HepG2 (cell line): ENCODE data around the gene NUCB1. TPM values are rescaled to one million over a fixed set of nuclear protein-coding genes. Genes with fewer than 3 reads are reported as not detected.

Experiments
- BORCS8-MEF2B ChIP-seq: sonication (generic); formaldehyde crosslinking; IDR thresholded peaks from 2 replicates; pipeline ENCODE4 v1.8.0; 2022; ENCODE audit warnings: mild to moderate bottlenecking, missing genetic modification reagents
- ERF ChIP-seq: IDR thresholded peaks from 2 replicates; pipeline ENCODE4 v1.6.1; 2018; ENCODE audit warnings: missing biosample characterization, missing genetic modification reagents
- HIVEP1 ChIP-seq: sonication (generic); formaldehyde crosslinking; IDR thresholded peaks from 2 replicates; pipeline ENCODE4 v1.4.0; 2020; ENCODE audit warnings: mild to moderate bottlenecking, missing genetic modification reagents
- JUNB ChIP-seq: sonication (generic); formaldehyde crosslinking; IDR thresholded peaks from 2 replicates; pipeline ENCODE4 v1.8.0; 2022; ENCODE audit warnings: missing genetic modification reagents, mild to moderate bottlenecking, borderline replicate concordance
- MED1 ChIP-seq: sonication (generic); formaldehyde crosslinking; IDR thresholded peaks from 2 replicates; pipeline ENCODE4 v1.4.0; 2020; ENCODE audit warnings: missing genetic modification reagents
- NFIC ChIP-seq: IDR thresholded peaks from 2 replicates; pipeline ENCODE4 v1.6.1; 2012; ENCODE audit warnings: mild to moderate bottlenecking, low read length, inconsistent platforms
- RFX3 ChIP-seq: IDR thresholded peaks from 2 replicates; pipeline ENCODE4 v1.6.1; 2016; ENCODE audit warnings: missing biosample characterization, missing genetic modification reagents
- RFX5 ChIP-seq: IDR thresholded peaks from 2 replicates; pipeline ENCODE4 v1.6.1; 2011; ENCODE audit warnings: low read depth, low read length, improper control_type of control experiment
- SALL1 ChIP-seq: sonication (generic); formaldehyde crosslinking; IDR thresholded peaks from 2 replicates; pipeline ENCODE4 v1.8.0; 2022; ENCODE audit warnings: mild to moderate bottlenecking, missing genetic modification reagents
- SCMH1 ChIP-seq: sonication (generic); formaldehyde crosslinking; IDR thresholded peaks from 2 replicates; pipeline ENCODE4 v1.9.0; 2021; ENCODE audit warnings: missing genetic modification reagents, mild to moderate bottlenecking, borderline replicate concordance
- SOX6 ChIP-seq, 2 experiments: fragments of 450-650 bp in 1 of 2; sonication (generic) in 1 of 2; formaldehyde crosslinking in 1 of 2; IDR thresholded peaks; 2 replicates each; pipeline versions ENCODE4 v1.4.0 to v1.6.1; 2017 to 2020; ENCODE audit warnings: antibody characterized with exemption in 1 of 2, mild to moderate bottlenecking in 1 of 2, missing genetic modification reagents in 1 of 2
- SP140L ChIP-seq: sonication (generic); formaldehyde crosslinking; IDR thresholded peaks from 2 replicates; pipeline ENCODE4 v1.4.0; 2020; ENCODE audit warnings: missing genetic modification reagents, borderline replicate concordance
- TARDBP ChIP-seq: sonication (generic); formaldehyde crosslinking; IDR thresholded peaks from 2 replicates; pipeline ENCODE4 v1.8.0; 2022; ENCODE audit warnings: mild to moderate bottlenecking, missing genetic modification reagents
- ZNF224 ChIP-seq: sonication (generic); formaldehyde crosslinking; IDR thresholded peaks from 2 replicates; pipeline ENCODE4 v1.5.0; 2020; ENCODE audit warnings: mild to moderate bottlenecking, missing genetic modification reagents
- ZNF724P ChIP-seq: sonication (generic); formaldehyde crosslinking; IDR thresholded peaks from 2 replicates; pipeline ENCODE4 v1.8.0; 2022; ENCODE audit warnings: missing genetic modification reagents, borderline replicate concordance
- polyA plus RNA-seq, 8 experiments: library from polyadenylated mRNA; depleted of rRNA in 3 of 8; stranded (reverse) in 7 of 8; unstranded in 1 of 8; fragments of >200 nt; fragmentation: Illumina TruSeq in 4 of 8; extraction: Trizol in 4 of 8; gene quantifications; 2 replicates each; pipeline versions ENCODE4 v1.2.1 to v1.2.3, GENCODE V29; 2011 to 2016; ENCODE audit warnings: low read depth in 4 of 8, missing spikeins in 1 of 8, mixed read lengths in 1 of 8; ENCODE audit not compliant: insufficient read depth in 1 of 8
- total RNA-seq, 5 experiments: library from RNA; depleted of rRNA; stranded (reverse); fragments of >200 nt; fragmentation: Illumina TruSeq; extraction: Trizol; gene quantifications; 2 replicates each; pipeline ENCODE4 v1.2.3, GENCODE V29; 2016; ENCODE audit warnings: low read depth in 1 of 5
- TF ChIP-seq, protein P1 (sequence below): sonication (generic); formaldehyde crosslinking; IDR thresholded peaks from 2 replicates; pipeline ENCODE4 v1.5.1; 2020; ENCODE audit warnings: mild to moderate bottlenecking, missing genetic modification reagents, moderate library complexity
- TF ChIP-seq, protein P2 (sequence below): sonication (generic); formaldehyde crosslinking; IDR thresholded peaks from 2 replicates; pipeline ENCODE4; 2020; ENCODE audit warnings: missing genetic modification reagents, mild to moderate bottlenecking, borderline replicate concordance
- TF ChIP-seq, protein P3 (sequence below): sonication (generic); formaldehyde crosslinking; IDR thresholded peaks from 2 replicates; pipeline ENCODE4 v1.8.1; 2023; ENCODE audit warnings: missing genetic modification reagents, inconsistent platforms, borderline replicate concordance
- TF ChIP-seq, protein P4 (sequence below): sonication (generic); formaldehyde crosslinking; IDR thresholded peaks from 2 replicates; pipeline ENCODE4 v1.9.0; 2022; ENCODE audit warnings: missing genetic modification reagents, mild to moderate bottlenecking, borderline replicate concordance
- TF ChIP-seq, protein P5 (sequence below): IDR thresholded peaks from 2 replicates; pipeline ENCODE4 v1.6.1; 2016; ENCODE audit warnings: low read depth, borderline replicate concordance

The NUCB1 gene
- total and polyA plus RNA-seq, 2 of the 13 experiments (the other 11 are each of a cell fraction or from before 2014, with no cell fraction given), result 82.3 to 106 TPM

DNA sequence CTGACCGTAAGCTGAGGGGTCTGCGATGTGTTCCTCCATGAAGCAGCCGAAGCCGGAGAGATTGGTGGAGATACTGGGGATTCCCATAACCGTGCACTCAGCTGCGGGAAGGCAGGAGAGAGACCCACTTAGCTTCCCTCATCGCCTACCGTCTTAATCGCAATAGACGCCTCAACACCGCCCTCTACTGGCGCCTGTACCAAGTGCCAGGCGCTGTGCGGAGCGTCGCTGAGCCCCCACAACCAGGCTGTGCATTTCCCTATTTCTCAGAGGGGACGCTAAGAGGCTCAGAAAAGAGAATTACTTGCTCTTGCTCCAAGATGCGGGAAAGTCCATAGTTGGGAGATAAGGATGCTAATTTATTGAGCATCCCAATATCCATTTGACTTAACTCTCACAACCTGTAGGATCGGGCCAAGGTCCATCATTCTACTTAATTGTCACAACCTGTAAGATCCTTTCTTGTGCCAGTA is 70.8 kb downstream of the NUCB1 start (continued):
- TF ChIP-seq, protein P1, sequence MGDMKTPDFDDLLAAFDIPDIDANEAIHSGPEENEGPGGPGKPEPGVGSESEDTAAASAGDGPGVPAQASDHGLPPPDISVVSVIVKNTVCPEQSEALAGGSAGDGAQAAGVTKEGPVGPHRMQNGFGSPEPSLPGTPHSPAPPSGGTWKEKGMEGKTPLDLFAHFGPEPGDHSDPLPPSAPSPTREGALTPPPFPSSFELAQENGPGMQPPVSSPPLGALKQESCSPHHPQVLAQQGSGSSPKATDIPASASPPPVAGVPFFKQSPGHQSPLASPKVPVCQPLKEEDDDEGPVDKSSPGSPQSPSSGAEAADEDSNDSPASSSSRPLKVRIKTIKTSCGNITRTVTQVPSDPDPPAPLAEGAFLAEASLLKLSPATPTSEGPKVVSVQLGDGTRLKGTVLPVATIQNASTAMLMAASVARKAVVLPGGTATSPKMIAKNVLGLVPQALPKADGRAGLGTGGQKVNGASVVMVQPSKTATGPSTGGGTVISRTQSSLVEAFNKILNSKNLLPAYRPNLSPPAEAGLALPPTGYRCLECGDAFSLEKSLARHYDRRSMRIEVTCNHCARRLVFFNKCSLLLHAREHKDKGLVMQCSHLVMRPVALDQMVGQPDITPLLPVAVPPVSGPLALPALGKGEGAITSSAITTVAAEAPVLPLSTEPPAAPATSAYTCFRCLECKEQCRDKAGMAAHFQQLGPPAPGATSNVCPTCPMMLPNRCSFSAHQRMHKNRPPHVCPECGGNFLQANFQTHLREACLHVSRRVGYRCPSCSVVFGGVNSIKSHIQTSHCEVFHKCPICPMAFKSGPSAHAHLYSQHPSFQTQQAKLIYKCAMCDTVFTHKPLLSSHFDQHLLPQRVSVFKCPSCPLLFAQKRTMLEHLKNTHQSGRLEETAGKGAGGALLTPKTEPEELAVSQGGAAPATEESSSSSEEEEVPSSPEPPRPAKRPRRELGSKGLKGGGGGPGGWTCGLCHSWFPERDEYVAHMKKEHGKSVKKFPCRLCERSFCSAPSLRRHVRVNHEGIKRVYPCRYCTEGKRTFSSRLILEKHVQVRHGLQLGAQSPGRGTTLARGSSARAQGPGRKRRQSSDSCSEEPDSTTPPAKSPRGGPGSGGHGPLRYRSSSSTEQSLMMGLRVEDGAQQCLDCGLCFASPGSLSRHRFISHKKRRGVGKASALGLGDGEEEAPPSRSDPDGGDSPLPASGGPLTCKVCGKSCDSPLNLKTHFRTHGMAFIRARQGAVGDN, result peak; percentile 53
- TF ChIP-seq NFIC (no peak), SALL1 (CRISPR knock-in tag) (peak; percentile 67), RFX3 (CRISPR knock-in tag) (no peak), SCMH1 (CRISPR knock-in tag) (no peak), SP140L (no peak), SOX6 (IDR thresholded peaks at IDR 0.05) (no peak), SOX6 (CRISPR knock-in tag; IDR thresholded peaks at IDR 0.05) (0 out of 2 replicates have a peak, but pooled peaks have one; percentile 34), ZNF224 (CRISPR knock-in tag) (no peak), ERF (CRISPR knock-in tag) (peak; percentile 45; the same call in 1 of the 2 replicates), HIVEP1 (CRISPR knock-in tag) (no peak), RFX5 (no peak), MED1 (CRISPR knock-in tag) (peak; percentile 44; the same call in 1 of the 2 replicates), TARDBP (CRISPR knock-in tag) (peak; percentile 56; the same call in 1 of the 2 replicates), ZNF724P (CRISPR knock-in tag) (no peak), JUNB (no peak), BORCS8-MEF2B (CRISPR knock-in tag) (0 out of 2 replicates have a peak, but pooled peaks have one; percentile 25)
- TF ChIP-seq, protein P2, sequence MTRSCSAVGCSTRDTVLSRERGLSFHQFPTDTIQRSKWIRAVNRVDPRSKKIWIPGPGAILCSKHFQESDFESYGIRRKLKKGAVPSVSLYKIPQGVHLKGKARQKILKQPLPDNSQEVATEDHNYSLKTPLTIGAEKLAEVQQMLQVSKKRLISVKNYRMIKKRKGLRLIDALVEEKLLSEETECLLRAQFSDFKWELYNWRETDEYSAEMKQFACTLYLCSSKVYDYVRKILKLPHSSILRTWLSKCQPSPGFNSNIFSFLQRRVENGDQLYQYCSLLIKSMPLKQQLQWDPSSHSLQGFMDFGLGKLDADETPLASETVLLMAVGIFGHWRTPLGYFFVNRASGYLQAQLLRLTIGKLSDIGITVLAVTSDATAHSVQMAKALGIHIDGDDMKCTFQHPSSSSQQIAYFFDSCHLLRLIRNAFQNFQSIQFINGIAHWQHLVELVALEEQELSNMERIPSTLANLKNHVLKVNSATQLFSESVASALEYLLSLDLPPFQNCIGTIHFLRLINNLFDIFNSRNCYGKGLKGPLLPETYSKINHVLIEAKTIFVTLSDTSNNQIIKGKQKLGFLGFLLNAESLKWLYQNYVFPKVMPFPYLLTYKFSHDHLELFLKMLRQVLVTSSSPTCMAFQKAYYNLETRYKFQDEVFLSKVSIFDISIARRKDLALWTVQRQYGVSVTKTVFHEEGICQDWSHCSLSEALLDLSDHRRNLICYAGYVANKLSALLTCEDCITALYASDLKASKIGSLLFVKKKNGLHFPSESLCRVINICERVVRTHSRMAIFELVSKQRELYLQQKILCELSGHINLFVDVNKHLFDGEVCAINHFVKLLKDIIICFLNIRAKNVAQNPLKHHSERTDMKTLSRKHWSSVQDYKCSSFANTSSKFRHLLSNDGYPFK (CRISPR knock-in tag), result no peak
- TF ChIP-seq, protein P3, sequence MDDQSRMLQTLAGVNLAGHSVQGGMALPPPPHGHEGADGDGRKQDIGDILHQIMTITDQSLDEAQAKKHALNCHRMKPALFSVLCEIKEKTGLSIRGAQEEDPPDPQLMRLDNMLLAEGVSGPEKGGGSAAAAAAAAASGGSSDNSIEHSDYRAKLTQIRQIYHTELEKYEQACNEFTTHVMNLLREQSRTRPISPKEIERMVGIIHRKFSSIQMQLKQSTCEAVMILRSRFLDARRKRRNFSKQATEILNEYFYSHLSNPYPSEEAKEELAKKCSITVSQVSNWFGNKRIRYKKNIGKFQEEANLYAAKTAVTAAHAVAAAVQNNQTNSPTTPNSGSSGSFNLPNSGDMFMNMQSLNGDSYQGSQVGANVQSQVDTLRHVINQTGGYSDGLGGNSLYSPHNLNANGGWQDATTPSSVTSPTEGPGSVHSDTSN (CRISPR knock-in tag), result no peak
- TF ChIP-seq, protein P4, sequence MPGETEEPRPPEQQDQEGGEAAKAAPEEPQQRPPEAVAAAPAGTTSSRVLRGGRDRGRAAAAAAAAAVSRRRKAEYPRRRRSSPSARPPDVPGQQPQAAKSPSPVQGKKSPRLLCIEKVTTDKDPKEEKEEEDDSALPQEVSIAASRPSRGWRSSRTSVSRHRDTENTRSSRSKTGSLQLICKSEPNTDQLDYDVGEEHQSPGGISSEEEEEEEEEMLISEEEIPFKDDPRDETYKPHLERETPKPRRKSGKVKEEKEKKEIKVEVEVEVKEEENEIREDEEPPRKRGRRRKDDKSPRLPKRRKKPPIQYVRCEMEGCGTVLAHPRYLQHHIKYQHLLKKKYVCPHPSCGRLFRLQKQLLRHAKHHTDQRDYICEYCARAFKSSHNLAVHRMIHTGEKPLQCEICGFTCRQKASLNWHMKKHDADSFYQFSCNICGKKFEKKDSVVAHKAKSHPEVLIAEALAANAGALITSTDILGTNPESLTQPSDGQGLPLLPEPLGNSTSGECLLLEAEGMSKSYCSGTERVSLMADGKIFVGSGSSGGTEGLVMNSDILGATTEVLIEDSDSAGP (CRISPR knock-in tag), result peak; percentile 43; the same call in 1 of the 2 replicates
- TF ChIP-seq, protein P5, sequence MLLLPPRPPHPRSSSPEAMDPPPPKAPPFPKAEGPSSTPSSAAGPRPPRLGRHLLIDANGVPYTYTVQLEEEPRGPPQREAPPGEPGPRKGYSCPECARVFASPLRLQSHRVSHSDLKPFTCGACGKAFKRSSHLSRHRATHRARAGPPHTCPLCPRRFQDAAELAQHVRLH (CRISPR knock-in tag), result 0 out of 2 replicates have a peak, but pooled peaks have one; percentile 24
